Hippocampal formation (tissue), 2 donors: ENCODE measurements around the gene RABAC1.

Experiments used
- DNase-seq, 2 donors: peaks; one replicate each; lab custom pipeline; 2025; lab: John Stamatoyannopoulos, UW

The RABAC1 gene

DNA sequence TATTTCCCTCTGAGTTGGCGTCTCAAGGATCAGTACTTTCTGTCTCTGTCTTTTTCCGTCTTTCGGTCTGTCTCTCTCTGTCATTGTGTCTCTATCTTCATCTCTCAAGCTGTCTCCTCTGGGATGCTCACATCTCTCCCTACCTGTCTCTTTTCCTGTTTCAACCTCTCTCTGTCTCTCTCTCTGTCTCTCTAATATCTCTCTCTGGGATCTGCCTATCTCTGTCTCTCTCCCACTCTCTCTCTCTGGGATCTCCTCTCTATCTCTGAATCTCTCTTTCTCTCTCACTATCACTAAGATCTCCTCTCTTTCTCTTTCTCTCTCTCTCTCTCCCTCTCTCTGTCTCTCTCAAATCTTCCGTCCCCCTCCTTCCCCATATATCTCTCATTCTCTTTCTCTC is 30.9 kb upstream of the RABAC1 start:
- DNase-seq, result no peak

DNA sequence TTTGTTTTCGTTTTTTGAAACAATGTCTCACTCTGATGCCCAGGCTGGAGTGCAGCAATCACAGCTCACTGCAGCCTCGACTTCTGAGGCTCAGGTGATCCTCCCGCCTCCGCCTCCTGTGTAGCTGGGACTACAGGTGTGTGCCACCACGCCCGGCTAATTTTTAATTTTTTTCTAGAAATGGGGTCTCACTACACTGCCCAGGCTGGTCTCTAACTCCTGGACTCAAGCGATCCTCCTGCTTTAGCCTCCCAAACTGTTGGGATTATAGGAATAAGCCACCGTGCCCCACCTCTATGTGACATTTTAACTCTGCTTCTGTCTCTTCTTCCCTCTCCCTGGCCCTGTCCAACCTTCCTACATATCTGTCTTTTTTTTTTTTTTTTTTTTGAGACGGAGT is 29.8 kb upstream of the RABAC1 start:
- no peak for DNase-seq

DNA sequence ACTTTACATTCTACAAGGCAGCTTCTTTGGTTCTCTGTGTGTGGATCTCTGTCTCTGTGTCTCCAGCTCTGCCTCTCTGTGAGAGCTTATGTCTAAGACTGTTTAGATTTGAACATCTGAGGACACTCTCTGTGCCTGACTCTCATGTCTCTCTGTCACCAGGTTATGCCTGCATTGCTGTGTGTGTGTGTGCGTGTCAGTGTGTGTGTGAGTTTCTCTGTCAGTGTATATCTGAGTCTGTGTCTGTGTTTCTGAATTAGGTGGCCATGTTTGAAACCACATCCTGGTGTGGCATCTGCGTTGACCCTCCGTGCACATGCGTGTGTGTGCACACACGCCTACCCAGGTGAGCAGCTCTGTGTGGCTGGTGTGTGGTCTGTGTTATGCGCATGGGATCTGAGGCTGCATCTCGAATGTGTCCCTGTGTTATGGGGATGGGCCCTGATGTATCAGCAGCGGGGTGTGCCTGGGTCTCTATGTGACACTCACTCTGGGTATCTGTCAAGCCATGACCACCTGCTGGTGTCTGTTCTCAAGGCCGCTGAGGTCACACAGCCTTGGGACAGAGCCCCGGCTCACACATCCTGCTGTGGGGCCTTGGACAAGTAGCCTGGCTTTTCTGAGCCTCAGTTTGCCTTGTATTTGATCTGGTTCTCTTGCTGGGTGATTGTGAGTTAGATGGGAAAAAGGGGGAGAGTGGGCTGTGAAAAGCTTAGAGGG is 28.2 kb upstream of the RABAC1 start:
- DNase-seq, result no peak

DNA sequence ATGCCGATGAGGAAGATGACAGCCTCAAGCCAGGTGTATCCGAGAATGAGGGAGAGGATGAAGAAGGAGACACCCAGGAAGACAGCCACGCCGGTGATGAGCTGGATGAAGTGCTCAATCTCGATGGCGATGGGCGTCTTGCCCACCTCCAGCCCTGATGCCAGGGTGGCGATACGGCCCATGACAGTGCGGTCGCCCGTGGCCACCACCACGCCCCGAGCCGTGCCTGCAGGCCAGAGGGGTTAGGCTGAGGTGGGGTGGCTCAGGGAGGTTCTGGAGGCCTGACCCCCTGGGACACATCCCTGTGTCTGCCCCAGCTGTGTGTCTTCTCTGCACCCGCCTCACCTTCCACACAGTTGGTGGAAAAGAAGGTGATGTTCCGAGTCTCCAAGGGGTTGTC is 25.8 kb upstream of the RABAC1 start:
- DNase-seq, result no peak

DNA sequence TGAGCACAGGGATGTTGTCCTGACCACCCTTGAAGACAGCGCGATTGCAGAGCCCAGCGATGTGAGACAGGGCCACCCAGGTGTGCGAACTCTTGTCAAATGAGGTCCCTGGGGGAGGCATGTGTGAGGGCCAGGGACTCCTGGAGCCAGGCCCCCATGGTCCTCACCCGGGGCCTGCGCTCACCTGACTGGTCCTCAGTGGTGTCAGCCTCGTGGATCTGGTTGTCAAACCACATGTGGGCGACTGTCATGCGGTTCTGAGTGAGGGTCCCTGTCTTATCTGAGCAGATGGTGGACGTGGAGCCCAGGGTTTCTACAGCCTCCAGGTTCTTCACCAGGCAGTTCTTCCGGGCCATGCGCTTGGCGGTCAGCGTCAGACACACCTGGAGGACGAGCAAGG is 22.6 kb upstream of the RABAC1 start:
- no peak for DNase-seq

DNA sequence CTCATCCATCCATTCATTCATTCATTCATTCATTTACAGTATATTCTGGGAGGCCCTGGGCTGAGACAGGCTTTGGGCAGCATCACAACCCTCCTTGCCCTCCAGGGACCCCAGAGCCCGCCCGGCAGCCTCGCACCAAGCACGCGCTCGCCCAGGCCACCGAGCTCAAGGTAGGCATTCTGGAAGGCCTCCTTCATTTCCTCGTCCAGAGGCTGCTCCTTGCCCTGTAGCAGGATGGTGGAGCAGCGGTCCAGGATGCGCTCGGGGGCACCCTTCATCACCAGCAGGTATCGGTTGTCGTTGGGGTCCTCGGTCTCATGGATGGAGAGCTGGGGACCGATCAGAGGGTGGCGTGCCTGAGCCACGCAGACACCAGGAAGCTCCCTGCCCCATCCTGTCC is 19.3 kb upstream of the RABAC1 start:
- no peak for DNase-seq

DNA sequence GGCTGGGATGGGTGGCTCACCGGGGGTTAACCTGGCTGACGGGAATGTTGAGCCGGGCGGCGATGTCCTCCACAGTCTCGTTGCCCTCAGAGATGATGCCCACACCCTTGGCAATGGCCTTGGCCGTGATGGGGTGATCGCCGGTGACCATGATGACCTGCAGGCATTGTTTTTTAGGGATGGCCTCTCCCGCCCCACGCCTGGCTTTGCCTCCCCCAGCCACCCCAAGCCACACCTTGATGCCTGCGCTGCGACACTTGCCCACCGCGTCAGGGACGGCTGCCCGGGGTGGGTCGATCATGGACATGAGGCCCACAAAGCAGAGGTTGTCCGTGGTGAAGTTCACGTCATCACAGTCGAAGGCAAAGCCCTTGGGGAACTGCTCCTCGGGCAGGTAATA is 18.8 kb upstream of the RABAC1 start:
- no peak for DNase-seq

DNA sequence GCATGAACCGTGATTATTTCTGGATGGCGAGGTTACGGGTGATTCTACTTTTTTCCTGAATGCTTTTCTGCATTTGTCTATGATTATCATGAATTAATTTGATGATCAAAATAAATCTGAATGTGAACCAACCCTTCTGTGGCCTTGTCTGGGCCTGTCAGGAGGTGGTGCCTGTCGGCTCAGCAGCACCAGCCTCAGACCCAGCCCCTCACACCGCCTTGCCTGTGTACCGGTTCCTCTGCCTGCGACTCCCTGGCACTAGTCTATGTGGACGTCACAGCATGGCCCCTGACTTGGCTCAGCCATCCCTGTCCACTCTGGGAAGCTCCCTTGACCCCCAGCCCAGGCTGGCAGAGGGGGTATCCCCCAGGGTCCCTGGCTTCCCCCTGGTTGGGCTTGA is 15.5 kb upstream of the RABAC1 start:
- DNase-seq, result no peak

DNA sequence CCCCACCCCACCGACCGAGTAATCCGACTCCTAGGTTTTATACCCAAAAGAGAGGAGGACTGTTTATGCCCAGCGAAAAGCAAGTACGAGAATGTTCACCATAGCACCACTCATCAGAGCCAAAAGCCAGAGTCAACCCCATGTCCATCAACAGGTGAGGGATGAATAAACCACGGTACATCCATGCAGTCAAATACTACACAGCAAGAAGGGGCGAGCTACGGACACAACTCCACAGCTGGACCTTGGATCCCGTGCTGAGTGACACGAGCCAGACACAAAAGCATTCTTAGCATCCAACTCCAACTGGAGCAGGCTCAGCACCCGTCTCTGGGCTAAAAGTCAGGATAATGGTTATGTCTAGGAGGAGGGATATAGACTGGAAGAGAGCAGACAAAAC is 12.2 kb upstream of the RABAC1 start:
- no peak for DNase-seq

DNA sequence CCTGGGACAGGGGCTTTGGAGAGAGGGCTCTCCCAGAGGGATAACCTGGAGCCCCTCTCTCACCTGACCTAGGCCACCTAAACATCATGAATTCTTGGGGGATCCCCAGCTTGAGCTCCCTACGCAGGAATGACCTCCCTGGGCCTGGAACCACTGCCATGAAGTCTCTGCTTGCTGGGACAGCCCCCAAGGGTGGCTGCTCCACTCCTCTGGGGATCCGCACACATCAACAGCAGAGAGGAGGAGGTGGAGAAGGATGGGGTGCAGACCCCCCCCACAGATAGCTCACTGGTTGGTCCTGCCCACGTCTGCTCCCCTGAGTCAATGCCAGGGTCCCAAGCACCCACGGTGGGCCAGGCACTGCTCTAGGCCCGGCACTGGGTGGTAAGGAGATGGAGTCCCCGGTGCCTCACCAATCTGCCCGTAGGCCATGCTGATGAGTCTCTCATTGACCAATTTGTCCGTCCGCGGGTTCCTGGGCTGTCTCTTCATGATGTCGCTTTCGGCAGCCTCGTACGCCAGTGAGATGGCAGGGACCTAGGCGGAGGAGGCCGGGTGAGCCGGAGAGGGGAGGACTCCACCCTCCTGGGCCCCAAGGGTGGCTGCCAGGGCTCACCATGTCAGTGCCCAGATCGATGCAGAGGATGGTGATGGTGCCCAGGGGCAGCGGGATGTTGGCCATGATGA is 10.8 kb upstream of the RABAC1 start:
- DNase-seq, result no peak

DNA sequence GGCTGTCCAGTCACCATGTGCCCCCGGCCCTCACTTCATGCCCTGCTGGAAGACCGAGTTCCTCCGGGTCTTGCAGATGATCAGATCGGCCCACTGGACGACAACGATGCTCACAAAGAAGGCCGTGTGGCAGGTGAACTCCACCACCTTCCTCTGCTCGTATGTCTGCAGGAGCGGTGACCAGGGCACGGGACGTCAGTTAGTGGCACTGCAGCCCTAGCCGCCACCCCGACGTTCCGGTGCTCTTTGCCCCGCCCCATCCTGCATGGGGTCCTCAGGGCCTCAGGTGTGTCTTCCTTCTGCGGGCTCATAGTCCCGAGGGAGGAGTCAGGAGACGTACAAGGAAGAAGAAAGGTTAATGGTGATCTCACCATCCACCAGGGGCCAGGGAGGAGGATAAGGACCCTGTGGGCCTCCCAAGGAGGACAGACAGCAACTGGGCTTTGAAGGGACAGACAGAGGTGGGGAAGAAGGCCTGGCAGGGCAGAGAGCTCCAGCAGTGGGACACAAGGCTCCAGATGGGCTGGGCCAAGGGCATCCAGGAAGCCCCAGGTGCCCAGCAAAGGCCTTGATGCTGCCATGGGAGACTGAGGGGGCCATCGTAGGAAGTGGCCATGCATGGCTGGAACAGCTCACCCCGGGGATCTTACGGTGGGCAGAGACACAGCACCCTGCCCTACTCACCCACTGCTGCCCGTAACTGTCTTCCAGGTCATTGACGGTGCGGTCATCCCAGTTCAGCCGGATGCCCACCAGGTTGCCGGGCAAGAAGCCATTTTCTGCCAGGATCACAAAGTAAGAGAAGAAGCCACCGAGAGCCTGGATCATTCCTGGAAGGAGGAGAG is 9.9 kb upstream of the RABAC1 start:
- DNase-seq, result no peak

DNA sequence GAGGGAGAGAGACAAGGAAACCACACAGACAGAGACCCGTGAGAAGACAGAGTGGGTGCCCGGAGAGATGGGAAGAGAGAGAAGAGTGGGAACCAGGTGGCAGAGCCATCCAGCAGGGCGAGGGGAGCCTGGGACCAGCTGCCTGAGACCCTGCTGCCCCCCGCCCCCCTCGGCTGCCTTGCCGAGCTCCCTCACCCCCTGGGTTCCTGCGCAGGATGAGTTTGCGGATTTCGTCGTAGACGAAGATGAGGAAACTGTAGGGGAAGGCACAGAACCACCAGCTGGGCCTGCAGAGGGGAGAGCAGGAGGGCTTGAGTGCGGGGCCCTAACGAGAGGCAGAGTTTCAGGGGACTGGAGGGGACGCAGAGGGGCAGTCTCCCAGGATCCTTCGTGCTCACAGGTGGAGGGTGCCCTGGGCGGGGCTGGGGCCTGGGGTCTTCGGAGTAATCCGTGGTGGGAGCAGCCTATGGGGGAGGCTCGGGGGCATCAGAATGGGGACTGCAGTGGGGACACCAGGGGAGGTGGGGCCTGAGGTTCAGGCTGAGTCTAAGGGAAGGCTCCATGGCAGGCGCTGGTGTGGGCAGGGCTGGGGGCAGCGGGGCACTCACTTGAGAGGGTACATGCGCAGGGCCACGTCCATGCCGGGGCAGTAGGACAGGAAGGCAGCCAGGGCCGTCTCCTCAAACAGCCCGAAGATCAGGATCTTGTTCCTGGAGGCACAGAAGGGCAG is 8.1 kb upstream of the RABAC1 start:
- no peak for DNase-seq

DNA sequence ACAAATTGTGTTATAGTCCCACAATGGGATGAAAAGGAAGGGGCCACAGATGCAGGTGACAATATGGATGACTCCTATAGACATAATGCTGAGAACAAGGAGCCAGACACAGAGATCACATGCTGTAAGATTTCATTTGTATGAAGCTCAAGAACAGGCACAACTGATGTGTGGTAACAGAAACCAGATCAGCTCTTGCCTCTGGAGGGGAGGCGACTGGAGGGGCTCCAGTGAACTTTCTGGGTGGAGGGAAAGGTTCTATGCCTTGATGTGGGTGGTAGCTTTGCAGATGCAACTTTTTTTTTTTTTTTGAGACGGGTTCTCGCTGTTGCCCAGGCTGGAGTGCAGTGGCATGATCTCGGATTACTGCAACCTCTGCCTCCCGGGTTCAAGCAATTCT is 6.0 kb upstream of the RABAC1 start:
- DNase-seq, result no peak

DNA sequence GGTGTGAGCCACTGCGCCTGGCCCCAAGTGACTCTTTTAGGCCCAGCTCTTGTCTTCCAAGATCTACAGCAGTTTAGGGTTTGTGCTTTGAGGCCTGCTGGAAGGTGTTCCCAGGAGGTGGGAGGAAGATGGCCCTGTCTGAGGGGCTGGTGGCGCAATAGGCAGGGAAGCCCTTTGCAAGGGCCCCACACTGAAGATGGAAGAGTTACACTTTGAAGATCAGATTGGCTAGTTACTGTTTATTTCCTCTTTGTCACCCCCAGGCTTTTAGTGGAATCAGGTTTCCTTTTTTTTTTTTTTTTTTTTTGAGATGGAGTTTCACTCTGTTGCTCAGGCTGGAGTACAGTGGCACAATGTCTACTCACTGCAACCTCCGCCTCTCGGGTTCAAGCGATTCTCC is 1.9 kb upstream of the RABAC1 start:
- no peak for DNase-seq

DNA sequence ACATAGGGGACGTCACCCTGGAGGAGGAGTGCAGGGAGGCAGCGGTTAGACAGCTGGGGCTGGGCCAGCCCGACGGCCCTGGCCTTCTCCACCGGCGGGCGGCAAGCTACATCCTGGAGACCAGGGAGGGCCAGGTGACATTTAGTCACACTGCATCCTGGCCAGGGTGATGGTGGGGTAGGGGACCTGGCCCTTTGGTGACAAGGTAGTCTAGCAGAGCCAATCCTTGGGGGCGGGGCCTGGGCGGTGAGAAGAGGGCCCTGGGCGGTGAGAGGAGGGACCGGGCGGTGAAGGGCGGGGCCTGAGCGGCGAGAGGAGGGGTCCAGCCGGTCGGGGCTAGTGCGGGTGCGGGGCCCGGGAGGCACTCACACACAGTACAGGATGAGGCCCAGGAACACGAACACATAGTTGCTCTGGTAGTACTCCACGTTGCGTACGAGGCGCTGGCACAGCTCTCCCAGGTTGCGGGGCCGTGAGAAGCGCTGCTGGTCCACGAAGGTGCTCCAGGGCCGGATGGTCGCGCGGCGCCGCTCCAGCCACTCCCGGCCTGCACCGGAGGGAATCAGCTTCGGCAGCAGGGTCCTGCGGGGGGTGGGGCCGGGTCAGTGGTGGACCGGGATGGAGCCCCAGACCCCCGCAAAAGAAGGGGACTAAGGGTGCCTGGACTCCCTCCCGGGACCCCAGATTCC is 610 bp downstream of the RABAC1 start:
- peak in 1 of 2 donors; percentile 11 for DNase-seq

DNA sequence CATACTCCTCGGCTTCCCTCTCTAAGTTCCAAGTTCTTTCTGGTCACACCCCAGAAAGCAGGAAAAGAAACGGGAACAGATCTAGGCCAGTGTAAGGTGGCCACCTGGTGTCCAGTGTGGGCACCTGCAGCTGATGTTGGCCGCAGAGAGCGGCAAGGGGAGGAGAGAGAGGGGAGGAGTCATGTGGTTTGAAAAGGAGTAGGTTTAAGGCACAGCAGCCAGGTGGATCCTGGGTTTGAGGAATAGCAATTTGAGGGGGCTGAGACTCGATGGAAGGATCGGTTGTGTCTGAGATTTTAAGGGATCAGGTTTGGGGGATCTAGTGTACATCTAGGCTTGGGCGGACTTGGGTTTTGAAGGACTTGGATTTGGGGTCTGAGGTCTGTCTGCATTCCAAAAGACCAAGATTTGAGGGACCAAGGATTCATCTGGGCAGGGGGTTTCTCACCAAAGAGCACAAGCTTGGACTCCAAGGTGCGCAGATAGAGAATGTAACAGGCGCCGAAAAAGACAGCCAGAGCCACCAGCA is 1.2 kb downstream of the RABAC1 start:
- peak; percentile 23 to 27 for DNase-seq

DNA sequence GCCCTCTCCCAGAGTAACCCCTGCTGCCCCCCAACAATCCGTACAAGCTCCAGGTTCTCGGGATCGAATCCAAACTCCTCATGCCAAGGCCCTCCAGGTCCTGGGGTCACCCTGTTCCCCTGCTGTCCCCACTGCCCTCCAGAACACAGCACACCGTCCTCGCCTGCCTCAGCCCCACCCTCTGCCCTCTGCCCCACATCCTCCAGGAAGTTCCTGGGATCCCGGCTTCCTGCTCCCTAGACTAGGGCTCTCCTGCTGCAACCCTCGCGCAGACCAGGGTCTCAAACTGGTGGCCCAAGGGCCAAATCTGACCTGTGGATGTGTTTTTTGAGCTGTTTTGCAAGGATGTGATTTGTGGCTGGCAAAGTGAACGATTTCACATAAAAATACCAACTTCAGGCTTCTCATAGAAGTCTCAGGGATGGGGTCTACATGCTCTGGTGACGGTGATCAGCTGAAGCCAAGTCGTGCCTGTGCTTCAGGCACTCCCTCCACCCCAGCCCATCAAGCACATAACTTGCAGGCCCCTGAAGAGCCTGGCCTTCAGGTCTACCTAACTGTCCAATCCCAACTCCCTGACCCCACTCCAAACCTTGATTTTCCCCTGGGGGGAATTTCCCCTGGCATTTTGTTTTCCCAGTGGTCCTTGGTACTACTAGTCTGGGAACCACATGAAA is 1.8 kb downstream of the RABAC1 start:
- no peak for DNase-seq

DNA sequence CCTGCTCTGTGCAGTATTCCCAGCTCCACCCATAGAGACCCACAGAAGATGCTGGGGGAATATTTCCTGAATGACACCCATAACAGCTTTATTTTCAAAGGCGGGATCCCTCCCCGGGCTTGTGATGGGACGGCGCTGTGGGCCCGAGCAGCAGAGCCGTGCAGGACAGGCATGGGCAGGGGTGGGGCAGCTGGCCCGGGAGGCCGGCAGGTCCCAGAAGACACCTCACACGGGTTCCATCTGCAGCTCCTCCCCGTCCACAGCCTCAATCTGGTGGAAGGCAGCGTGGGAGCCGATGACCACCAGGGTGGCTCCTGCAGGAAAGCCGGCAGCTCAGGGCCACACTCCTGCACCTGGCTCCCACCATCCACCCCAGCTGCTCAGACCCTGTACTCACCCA is 2.5 kb downstream of the RABAC1 start:
- DNase-seq, result no peak

DNA sequence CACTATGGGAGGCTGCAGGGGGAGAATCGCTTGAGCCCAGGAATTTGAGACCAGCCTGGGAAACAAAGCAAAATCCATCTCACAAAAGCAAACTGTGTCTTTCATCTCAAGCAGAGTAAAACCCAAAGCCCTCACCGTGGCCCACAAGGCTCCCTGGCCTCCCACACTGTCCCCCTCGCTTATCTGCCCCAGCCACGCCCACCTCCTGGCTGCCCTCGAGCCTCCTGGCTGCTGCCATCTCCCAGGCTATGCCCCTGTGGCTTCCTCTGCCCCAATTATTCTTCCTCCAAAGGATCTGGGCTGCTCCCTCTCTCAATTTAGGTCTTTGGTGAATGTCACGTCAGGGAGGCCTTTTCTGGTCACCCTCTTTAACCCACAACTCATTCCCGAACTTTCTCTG is 3.6 kb downstream of the RABAC1 start:
- no peak for DNase-seq

DNA sequence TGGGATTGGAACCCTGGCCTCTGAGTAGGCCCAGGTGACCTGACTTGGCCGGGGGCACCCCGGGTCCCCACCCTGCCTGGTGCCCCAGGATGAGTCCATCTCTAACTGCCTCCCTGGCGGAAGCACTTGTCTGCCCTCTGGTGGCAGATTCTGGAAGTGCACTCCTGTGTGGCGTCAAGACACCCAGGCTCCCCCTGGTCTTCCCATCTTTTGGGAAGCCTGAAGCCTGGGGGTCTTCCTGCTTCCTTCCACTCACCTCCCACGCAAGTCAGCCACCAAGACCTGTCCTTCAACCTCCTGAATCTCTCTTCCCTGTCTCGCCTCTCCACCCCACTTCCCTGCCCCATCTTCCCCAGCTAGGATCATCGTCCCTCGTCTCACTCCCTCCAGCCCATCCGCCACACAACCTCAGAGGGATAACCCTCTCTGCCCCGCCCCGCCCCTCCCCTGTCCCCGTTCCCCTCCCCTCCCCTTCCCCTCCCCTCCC is 7.4 kb downstream of the RABAC1 start:
- DNase-seq, result peak; percentile 0 to 69

DNA sequence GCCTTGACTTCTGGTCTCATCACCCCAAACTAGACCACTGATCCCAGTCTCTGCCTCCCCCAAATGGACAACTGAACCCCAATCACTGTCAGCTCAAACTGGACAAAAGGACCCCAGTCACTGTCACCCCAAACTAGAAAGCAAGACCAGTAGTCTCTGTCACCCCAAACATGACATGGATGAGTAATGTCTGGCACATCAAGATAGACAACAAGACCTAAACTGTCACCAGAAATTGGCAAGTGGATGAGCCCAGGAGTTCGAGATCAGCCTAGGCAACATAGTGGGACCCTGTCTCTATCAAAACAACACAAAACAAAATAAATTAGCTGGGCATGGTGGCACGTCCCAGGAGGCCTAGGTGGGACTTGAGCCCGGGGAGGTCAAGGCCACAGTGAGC is 12.0 kb downstream of the RABAC1 start:
- no peak for DNase-seq
